ENCODE measurements around the gene SLC6A17.

SLC6A17 gene

DNA sequence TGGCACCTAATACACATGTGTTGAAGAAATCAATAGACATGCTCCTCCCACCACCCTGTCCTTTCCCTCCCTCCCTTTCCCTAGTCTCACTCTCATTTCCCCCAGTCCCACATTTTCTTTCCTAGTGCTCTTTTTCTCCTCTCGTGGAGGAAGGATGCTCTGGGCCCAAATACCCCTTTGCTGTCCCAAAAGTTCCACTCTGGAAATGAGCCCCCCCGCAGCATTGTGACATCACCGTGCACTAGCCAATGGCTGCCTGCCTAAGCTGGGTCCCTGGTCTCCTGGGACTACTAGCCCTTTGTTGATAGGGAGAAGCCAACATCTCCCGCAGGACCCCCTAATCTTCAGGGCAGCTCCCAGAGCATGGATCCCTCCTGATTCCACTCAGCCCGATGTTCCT, 38.2 kb upstream of the SLC6A17 start, which contains the start of gene UBL4B:
UBL4B (plus strand) TSS at position 301 of the 400 bp plus-strand sequence; CDS start at position 393, 92 bp downstream.
- H3K27ac Mint-ChIP-seq, result no peak within 1 kb of the TSS
- H3K4me3 Mint-ChIP-seq, result no peak within 1 kb of the TSS
- no peaks in the 10 kb centered on the region for H3K36me3 Mint-ChIP-seq (ENCODE audit: low read depth)

GRCh38 chr1:110112656-110113055, 37.6 kb upstream of the SLC6A17 start:
- Mint-ChIP-seq H3K27me3 (ENCODE audit: low read depth, poor library complexity) (peaks cover 99% of the 10 kb centered on the region), H3K4me1 (peaks cover 18% of the 10 kb centered on the region), H3K4me3 (no peak overlapping the region), H3K36me3 (ENCODE audit: low read depth) (no peaks in the 10 kb centered on the region), H3K9me3 (no peaks in the 10 kb centered on the region), H3K27ac (no peak overlapping the region)
- DNase-seq, result no peak
- TF ChIP-seq, protein P1, sequence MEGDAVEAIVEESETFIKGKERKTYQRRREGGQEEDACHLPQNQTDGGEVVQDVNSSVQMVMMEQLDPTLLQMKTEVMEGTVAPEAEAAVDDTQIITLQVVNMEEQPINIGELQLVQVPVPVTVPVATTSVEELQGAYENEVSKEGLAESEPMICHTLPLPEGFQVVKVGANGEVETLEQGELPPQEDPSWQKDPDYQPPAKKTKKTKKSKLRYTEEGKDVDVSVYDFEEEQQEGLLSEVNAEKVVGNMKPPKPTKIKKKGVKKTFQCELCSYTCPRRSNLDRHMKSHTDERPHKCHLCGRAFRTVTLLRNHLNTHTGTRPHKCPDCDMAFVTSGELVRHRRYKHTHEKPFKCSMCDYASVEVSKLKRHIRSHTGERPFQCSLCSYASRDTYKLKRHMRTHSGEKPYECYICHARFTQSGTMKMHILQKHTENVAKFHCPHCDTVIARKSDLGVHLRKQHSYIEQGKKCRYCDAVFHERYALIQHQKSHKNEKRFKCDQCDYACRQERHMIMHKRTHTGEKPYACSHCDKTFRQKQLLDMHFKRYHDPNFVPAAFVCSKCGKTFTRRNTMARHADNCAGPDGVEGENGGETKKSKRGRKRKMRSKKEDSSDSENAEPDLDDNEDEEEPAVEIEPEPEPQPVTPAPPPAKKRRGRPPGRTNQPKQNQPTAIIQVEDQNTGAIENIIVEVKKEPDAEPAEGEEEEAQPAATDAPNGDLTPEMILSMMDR (IDR thresholded peaks at IDR 0.05), result no peak

More for the DNA sequence above, 38.2 kb upstream of the SLC6A17 start, which contains the start of gene UBL4B:
- Mint-ChIP-seq H3K9me3 (no peaks in the 10 kb centered on the region), H3K4me1 (peaks cover 23% of the 10 kb centered on the region), H3K27me3 (ENCODE audit: low read depth, poor library complexity) (peaks cover 99% of the 10 kb centered on the region)
- TF ChIP-seq, protein P1 (IDR thresholded peaks at IDR 0.05), result no peak
- DNase-seq, result no peak

GRCh38 chr1:110113551-110113950, 36.7 kb upstream of the SLC6A17 start:
- Mint-ChIP-seq H3K27me3 (ENCODE audit: low read depth, poor library complexity) (peaks cover 99% of the 10 kb centered on the region), H3K4me3 (no peak overlapping the region), H3K4me1 (peaks cover 9% of the 10 kb centered on the region), H3K27ac (no peak overlapping the region), H3K9me3 (no peaks in the 10 kb centered on the region), H3K36me3 (ENCODE audit: low read depth) (no peaks in the 10 kb centered on the region)
- DNase-seq, result no peak
- TF ChIP-seq, protein P1 (IDR thresholded peaks at IDR 0.05), result no peak

DNA sequence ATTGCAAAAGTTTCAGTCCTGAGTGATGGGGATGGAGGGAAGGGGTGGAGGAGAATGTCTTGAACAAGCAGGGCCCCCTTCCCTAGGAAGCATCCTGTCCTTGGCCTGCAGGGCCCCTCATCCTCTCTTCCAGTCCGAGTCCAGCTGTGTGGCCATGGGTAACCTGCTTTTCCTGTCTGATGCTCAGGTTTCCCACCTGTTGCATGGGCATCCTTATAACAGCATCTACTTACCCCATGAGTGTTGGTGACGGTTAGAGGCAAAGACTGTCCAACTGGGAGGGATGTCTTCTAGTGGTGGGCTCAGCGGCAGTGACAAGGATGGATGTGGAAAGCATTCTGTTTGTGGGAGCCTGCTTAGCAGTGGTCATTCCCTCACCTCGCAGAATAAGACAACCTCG, 36.1 kb upstream of the SLC6A17 start:
- H3K27ac Mint-ChIP-seq, result no peak overlapping the region
- peaks cover 8% of the 10 kb centered on the region for H3K4me1 Mint-ChIP-seq
- TF ChIP-seq, protein P1 (IDR thresholded peaks at IDR 0.05), result no peak
- no peak overlapping the region for H3K4me3 Mint-ChIP-seq
- no peaks in the 10 kb centered on the region for H3K36me3 Mint-ChIP-seq (ENCODE audit: low read depth)
- no peak for DNase-seq
- peaks cover 99% of the 10 kb centered on the region for H3K27me3 Mint-ChIP-seq (ENCODE audit: low read depth, poor library complexity)
- peaks cover 4% of the 10 kb centered on the region for H3K9me3 Mint-ChIP-seq

- Mint-ChIP-seq H3K4me1 (peaks cover 8% of the 10 kb centered on the region), H3K9me3 (peaks cover 9% of the 10 kb centered on the region), H3K36me3 (ENCODE audit: low read depth) (no peaks in the 10 kb centered on the region), H3K4me3 (no peak overlapping the region), H3K27me3 (ENCODE audit: low read depth, poor library complexity) (peaks cover 99% of the 10 kb centered on the region), H3K27ac (no peak overlapping the region)
- no peak for DNase-seq
- TF ChIP-seq, protein P1 (IDR thresholded peaks at IDR 0.05), result no peak
These were observed 35.5 kb upstream of the SLC6A17 start for GRCh38 chr1:110114784-110115183.

- Mint-ChIP-seq H3K27me3 (ENCODE audit: low read depth, poor library complexity) (peaks cover 96% of the 10 kb centered on the region), H3K4me1 (peaks cover 27% of the 10 kb centered on the region), H3K36me3 (ENCODE audit: low read depth) (peaks cover 9% of the 10 kb centered on the region), H3K4me3 (no peak overlapping the region), H3K27ac (no peak overlapping the region), H3K9me3 (peaks cover 44% of the 10 kb centered on the region)
- TF ChIP-seq, protein P1 (IDR thresholded peaks at IDR 0.05), result no peak
- DNase-seq, result no peak
These were observed 31.5 kb upstream of the SLC6A17 start for GRCh38 chr1:110118636-110119396.
